ENCODE measurements around the gene TXNL4A.

TXNL4A gene

GRCh38 chr18:79963658-79964329 is 24.6 kb downstream of the TXNL4A start:
- DNase-seq = no peak

GRCh38 chr18:79962835-79963657 is 25.3 kb downstream of the TXNL4A start:
- peak; percentile 57 for DNase-seq

- no peak for DNase-seq
These were observed 26.1 kb downstream of the TXNL4A start for GRCh38 chr18:79962311-79962710.

GRCh38 chr18:79961527-79962291 is 26.7 kb downstream of the TXNL4A start:
- no peak for DNase-seq

GRCh38 chr18:79960921-79961526 is 27.3 kb downstream of the TXNL4A start:
- DNase-seq = no peak

- DNase-seq = peak; percentile 30
These were observed 28.1 kb downstream of the TXNL4A start for GRCh38 chr18:79960161-79960801.

- DNase-seq = no peak
These were observed 29.4 kb downstream of the TXNL4A start for GRCh38 chr18:79958981-79959380.

- no peak for DNase-seq
These were observed 32.1 kb downstream of the TXNL4A start for GRCh38 chr18:79956276-79956675.

- DNase-seq = no peak
These were observed 32.9 kb downstream of the TXNL4A start for GRCh38 chr18:79955302-79956075.

- no peak for DNase-seq
These were observed 33.6 kb downstream of the TXNL4A start for GRCh38 chr18:79954791-79955190.

- DNase-seq = no peak
These were observed 34.3 kb downstream of the TXNL4A start for GRCh38 chr18:79953971-79954651.

- no peak for DNase-seq
These were observed 35.3 kb downstream of the TXNL4A start for GRCh38 chr18:79952996-79953559.

GRCh38 chr18:79952456-79952995 is 35.8 kb downstream of the TXNL4A start:
- DNase-seq = no peak

- peak; percentile 84 for DNase-seq
These were observed 36.6 kb downstream of the TXNL4A start, which contains the start of gene SLC66A2 for GRCh38 chr18:79951545-79952455. SLC66A2 (minus strand) TSS chr18:79951653; CDS start chr18:79950926, 727 bp downstream.

GRCh38 chr18:79950515-79951341 is 37.6 kb downstream of the TXNL4A start:
- DNase-seq = peak; percentile 17

- no peak for DNase-seq
These were observed 38.5 kb downstream of the TXNL4A start for GRCh38 chr18:79949697-79950487.

- no peak for DNase-seq
These were observed 39.5 kb downstream of the TXNL4A start for GRCh38 chr18:79948719-79949411.
